Transverse colon (tissue), 4 donors: ENCODE data around the gene CCDC134.

Experiments
- POLR2AphosphoS5 ChIP-seq, 3 donors: sonication (generic); formaldehyde crosslinking; IDR thresholded peaks; one replicate each; pipeline ENCODE4 v1.6.1; 2016; ENCODE audit warnings: antibody characterized with exemption in 3 of 3
- TF ChIP-seq, protein P1 (sequence below), 5 experiments: fragments of 200-600 bp in 3 of 5; fragments of 450-650 bp in 2 of 5; sonication (generic) in 3 of 5; IDR thresholded peaks; 1 replicate in 2 of 5; 2 replicates in 3 of 5; pipeline ENCODE4 v1.5.1; 2016 to 2017; ENCODE audit warnings: antibody characterized with exemption in 5 of 5, inconsistent platforms in 3 of 5, mild to moderate bottlenecking in 2 of 5, moderate library complexity in 1 of 5

- TF ChIP-seq, protein P1, sequence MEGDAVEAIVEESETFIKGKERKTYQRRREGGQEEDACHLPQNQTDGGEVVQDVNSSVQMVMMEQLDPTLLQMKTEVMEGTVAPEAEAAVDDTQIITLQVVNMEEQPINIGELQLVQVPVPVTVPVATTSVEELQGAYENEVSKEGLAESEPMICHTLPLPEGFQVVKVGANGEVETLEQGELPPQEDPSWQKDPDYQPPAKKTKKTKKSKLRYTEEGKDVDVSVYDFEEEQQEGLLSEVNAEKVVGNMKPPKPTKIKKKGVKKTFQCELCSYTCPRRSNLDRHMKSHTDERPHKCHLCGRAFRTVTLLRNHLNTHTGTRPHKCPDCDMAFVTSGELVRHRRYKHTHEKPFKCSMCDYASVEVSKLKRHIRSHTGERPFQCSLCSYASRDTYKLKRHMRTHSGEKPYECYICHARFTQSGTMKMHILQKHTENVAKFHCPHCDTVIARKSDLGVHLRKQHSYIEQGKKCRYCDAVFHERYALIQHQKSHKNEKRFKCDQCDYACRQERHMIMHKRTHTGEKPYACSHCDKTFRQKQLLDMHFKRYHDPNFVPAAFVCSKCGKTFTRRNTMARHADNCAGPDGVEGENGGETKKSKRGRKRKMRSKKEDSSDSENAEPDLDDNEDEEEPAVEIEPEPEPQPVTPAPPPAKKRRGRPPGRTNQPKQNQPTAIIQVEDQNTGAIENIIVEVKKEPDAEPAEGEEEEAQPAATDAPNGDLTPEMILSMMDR (IDR thresholded peaks at IDR 0.05), result no peak
- TF ChIP-seq POLR2AphosphoS5 (IDR thresholded peaks at IDR 0.05), result no peak
Observed at GRCh38 chr22:41775976-41776375, 24.5 kb upstream of the CCDC134 start.
